Measurements from ENCODE around the gene FANCC.

FANCC gene

DNA sequence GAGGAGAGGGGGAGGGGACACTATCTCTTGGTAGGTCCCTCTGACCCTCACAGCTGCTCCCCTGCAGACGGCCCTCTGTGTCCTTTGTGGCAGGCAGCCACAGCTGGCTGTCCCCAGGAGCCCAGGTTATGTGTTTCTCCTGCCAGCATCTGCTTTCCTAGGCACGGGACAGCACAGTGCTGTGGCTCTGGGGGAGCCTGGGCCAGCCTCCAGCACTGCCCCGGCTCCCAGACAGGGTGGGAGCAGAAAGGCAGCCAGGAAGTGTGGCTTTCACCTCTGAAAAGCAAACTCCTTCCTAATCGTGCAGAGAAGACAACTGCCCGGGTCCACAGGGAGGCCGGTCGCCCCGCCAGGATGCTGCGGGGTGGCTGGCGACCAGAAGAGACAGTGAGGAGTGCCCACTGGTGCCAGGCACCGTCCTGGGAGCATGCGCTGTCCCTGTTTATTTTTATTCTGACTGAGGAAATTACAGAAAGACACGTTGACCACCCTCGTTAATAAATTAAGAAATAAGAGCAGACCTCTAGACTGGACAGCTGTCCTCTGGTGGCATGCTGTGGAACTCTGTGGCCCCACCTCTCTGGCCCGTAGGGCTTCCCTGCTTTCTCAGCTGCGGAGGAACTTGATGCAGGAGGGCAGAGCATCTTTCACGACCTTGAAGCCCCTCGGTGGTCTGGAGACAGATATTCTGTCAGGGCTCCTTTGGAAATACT is 240.3 kb downstream of the FANCC start:
- Histone ChIP-seq H3K4me1 (ENCODE audit: control insufficient read depth in 1 of 2, insufficient read depth in 1 of 2, low read depth in 1 of 2, low read length in 1 of 2) (no peaks in the 10 kb centered on the region), H3K36me3 (peaks cover 4% of the 10 kb centered on the region), H3K9me3 (no peaks in the 10 kb centered on the region), H3K27ac (no peak overlapping the region), H3K4me3 (ENCODE audit: low read depth in 1 of 2, low read length in 1 of 2) (no peak overlapping the region), H3K27me3 (no peaks in the 10 kb centered on the region)
- TF ChIP-seq, protein P1, sequence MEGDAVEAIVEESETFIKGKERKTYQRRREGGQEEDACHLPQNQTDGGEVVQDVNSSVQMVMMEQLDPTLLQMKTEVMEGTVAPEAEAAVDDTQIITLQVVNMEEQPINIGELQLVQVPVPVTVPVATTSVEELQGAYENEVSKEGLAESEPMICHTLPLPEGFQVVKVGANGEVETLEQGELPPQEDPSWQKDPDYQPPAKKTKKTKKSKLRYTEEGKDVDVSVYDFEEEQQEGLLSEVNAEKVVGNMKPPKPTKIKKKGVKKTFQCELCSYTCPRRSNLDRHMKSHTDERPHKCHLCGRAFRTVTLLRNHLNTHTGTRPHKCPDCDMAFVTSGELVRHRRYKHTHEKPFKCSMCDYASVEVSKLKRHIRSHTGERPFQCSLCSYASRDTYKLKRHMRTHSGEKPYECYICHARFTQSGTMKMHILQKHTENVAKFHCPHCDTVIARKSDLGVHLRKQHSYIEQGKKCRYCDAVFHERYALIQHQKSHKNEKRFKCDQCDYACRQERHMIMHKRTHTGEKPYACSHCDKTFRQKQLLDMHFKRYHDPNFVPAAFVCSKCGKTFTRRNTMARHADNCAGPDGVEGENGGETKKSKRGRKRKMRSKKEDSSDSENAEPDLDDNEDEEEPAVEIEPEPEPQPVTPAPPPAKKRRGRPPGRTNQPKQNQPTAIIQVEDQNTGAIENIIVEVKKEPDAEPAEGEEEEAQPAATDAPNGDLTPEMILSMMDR (IDR thresholded peaks at IDR 0.05), result no peak

DNA sequence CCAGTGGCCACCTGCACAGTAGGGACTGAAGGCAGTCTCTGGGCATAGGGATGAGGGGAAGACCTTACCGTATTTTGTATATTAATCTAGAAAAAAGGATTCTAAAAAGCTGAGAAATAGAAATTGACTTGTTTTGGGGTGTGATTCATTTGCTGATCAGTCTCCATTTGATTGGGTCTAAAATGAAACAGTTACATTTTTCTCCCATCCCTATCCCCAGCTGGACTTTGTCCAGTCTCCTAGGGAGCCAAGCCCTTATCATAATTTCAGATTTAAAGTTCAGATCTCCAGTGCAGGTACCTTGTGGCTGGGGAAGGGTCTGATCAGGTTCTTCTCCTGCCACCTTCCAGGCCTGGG is 240.8 kb downstream of the FANCC start:
- Histone ChIP-seq H3K36me3 (no peaks in the 10 kb centered on the region), H3K9me3 (no peaks in the 10 kb centered on the region), H3K27me3 (no peaks in the 10 kb centered on the region), H3K4me3 (ENCODE audit: low read depth in 1 of 2, low read length in 1 of 2) (no peak overlapping the region), H3K4me1 (ENCODE audit: control insufficient read depth in 1 of 2, insufficient read depth in 1 of 2, low read depth in 1 of 2, low read length in 1 of 2) (no peaks in the 10 kb centered on the region), H3K27ac (no peak overlapping the region)
- TF ChIP-seq, protein P1 (IDR thresholded peaks at IDR 0.05), result no peak

DNA sequence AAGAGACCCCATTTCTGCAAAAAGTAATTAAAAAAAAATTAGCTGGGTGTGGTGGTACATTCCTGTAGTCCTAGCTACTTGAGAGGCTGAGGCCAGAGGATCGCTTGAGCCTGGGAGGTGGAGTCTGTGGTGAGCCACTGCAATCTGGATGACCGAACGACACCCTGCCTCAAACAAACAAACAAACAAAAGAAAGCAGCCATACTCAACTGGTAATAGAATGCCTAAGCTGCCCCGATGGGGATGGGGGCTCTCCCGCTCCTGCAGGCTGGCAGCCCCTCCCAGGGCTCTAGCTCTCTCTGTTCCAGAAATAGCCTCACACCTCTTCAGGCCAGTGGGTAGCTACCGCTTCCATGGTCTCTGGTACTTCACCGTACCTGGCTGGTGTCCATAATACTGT is 241.8 kb downstream of the FANCC start:
- Histone ChIP-seq H3K36me3 (no peaks in the 10 kb centered on the region), H3K27ac (no peak overlapping the region), H3K9me3 (no peaks in the 10 kb centered on the region), H3K4me3 (ENCODE audit: low read depth in 1 of 2, low read length in 1 of 2) (no peak overlapping the region), H3K4me1 (ENCODE audit: control insufficient read depth in 1 of 2, insufficient read depth in 1 of 2, low read depth in 1 of 2, low read length in 1 of 2) (no peaks in the 10 kb centered on the region), H3K27me3 (no peaks in the 10 kb centered on the region)
- TF ChIP-seq, protein P1 (IDR thresholded peaks at IDR 0.05), result no peak

DNA sequence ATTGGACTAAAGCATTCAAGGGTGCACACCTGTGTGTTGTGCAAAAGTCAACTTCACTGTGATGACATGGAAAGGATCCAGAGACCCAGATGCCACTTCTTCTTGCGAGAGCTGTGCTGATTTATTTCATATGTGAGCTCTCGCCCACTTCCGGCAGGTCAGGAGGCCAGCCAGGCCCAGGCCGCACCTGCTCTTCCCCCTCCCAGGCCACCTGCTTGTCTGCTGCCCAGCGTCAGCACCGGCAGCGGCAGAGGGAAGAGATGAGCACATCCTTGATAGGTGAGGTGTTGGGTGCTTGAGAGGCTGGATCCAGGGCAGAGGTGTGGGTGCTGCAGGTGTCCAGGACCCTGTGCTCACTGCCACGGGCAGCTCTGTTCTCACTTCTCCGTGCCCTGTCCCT is 242.9 kb downstream of the FANCC start:
- Histone ChIP-seq H3K36me3 (no peaks in the 10 kb centered on the region), H3K27me3 (no peaks in the 10 kb centered on the region), H3K27ac (no peak overlapping the region), H3K9me3 (no peaks in the 10 kb centered on the region), H3K4me3 (ENCODE audit: low read depth in 1 of 2, low read length in 1 of 2) (no peak overlapping the region), H3K4me1 (ENCODE audit: control insufficient read depth in 1 of 2, insufficient read depth in 1 of 2, low read depth in 1 of 2, low read length in 1 of 2) (no peaks in the 10 kb centered on the region)
- TF ChIP-seq, protein P1 (IDR thresholded peaks at IDR 0.05), result no peak

DNA sequence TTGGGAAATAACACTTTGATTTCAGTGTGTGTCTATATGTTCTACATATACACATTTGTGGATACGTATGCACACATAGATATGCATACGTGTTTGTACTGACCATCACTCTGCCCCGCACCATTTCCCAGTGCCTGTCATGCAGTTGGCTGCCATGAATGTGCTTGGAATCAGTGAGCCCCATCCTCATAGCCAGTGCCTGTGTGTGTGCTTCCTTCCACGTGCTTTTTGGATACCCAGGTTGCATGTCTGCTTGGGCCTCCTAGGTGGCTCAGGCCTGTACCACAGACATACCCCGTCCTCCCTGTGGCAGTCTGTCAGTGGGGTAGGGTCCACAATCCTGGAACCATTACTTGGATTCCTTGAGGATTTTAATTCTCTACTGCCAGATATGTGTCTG is 243.6 kb downstream of the FANCC start:
- Histone ChIP-seq H3K36me3 (no peaks in the 10 kb centered on the region), H3K9me3 (no peaks in the 10 kb centered on the region), H3K4me1 (ENCODE audit: control insufficient read depth in 1 of 2, insufficient read depth in 1 of 2, low read depth in 1 of 2, low read length in 1 of 2) (no peaks in the 10 kb centered on the region), H3K27me3 (no peaks in the 10 kb centered on the region), H3K4me3 (ENCODE audit: low read depth in 1 of 2, low read length in 1 of 2) (no peak overlapping the region), H3K27ac (no peak overlapping the region)
- TF ChIP-seq, protein P1 (IDR thresholded peaks at IDR 0.05), result no peak
